A172 (cell line): ENCODE measurements around the gene SUCLG2. TPM values are rescaled to one million over a fixed set of nuclear protein-coding genes. Genes with fewer than 3 reads are reported as not detected.

ENCODE experiments used
- DNase-seq: peaks from one replicate; pipeline ENCODE4 v3.0.0-alpha.2; 2015; ENCODE audit warnings: low spot score
- total RNA-seq: library from RNA; depleted of rRNA; stranded (reverse); fragments of >200 nt; shearing (Covaris generic); gene quantifications from 2 replicates; pipeline ENCODE4 v1.2.3, GENCODE V29; 2014

SUCLG2 gene
- total RNA-seq, 1 experiment from 2014 or later, result 75.2 TPM

- DNase-seq, result no peak
Measured at GRCh38 chr3:67458896-67459530, 195.4 kb downstream of the SUCLG2 start.

DNA sequence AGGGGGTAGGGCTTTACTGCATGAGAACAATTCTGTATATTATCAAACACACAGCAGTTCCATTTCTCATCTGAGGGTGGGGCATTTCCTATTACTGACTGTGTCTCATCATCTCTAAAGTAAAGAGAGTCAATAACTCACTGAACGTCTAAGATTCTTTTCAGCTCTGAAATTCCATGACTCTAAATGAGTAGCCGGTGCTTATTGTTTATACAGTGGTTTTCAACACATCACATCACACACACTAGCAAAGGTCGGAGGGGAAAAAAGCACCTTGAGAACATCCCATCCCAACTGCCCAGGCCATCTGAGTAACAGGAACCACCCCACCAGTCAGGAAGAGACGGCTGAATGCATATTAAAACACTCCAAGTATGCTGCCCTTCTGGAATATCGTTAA is 196.0 kb downstream of the SUCLG2 start:
- DNase-seq, result no peak

DNA sequence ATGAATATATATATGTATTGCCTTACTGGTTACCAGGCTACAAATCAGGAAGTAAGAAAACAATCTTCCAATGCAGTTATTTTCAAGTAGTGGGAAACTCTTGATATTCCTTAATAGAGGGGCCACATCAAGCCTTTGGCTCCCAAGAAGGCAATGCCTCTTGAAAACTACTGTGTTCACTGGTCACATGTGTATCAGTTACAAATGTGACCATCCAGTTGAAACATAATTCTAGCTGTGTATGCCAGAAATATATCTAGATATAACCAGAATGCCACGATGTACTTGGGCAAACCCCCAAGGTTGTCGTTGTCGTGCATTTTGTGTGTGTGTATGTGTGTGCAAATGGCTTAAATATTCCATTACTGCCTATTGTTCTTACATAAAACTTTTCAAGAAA is 200.8 kb downstream of the SUCLG2 start:
- no peak for DNase-seq

DNA sequence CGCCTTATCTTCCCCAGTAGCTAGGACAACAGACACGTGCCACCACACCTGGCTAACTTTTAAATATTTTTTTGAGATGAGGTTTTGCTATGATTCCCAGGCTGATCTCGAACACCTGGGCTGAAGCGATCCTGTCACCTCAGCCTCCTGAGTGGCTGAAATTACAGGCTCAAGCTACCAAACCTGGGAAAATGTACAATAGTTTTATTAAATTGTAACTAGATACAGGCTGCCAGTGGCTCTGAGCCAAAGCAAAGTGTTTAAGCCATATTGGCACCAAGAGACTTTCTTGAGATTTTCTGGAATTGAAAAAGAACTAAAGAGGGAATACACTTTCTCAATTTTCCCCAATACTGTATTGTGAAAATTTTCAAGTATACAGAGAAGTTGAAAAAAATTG is 204.3 kb downstream of the SUCLG2 start:
- no peak for DNase-seq

DNA sequence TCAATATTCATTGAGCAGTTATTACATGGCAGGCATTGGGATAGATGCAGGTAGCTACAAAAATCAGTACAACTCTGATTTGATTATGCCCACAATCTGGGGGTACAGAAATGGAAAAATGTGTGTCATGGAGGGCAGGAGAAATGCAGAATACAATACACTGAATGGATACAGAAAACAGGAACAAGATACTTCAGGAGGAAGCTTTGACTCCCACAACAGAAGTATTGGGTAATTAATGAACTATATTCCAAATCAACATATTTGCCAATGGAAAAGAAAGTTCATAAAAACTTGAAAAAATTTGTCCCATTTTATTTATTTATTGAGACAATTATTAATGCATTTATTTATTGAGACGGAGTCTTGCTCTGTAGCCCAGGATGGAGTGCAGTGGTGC is 207.0 kb downstream of the SUCLG2 start:
- DNase-seq, result no peak

GRCh38 chr3:67437789-67438188 is 216.6 kb downstream of the SUCLG2 start:
- DNase-seq, result no peak

GRCh38 chr3:67437090-67437489 is 217.3 kb downstream of the SUCLG2 start:
- DNase-seq, result no peak

GRCh38 chr3:67433109-67433508 is 221.3 kb downstream of the SUCLG2 start:
- no peak for DNase-seq

DNA sequence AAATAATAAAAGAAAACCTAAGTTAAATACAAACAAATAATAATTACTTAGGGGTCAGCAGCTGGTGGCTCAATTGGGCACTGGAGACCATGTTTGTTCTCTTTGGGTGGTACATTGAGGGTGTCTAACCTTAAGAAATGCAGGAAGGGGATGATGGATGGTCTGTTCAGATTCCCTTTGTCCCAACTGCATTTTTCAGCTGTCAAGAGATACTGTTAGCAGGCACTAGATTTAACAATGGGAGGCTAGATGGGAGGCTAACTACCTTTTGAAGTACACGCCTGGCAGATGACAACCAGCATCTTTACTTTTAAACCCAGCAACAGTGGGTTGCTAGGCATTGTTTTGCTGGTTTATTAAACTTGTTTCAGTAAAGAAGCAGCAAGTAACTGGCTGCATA is 222.5 kb downstream of the SUCLG2 start:
- no peak for DNase-seq

DNA sequence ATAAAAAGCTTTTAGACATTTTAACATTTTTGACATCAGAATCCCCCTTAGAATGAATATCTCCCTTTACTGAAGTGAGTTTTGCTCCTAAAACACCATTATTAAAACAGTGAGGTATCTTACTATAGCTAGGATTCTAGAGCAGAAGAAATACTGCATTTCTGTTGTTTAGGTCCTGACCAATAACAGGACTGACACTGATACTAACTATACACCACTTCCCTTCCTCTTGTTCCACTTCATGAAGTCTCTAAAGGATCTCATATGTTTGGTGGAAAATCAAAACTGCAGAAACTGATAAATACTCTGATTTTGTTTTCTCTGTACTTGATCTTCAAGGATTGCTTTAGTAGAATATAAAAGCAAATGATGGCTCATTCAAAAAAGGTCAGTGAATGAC is 230.7 kb downstream of the SUCLG2 start:
- DNase-seq, result no peak

GRCh38 chr3:67421912-67422311 is 232.5 kb downstream of the SUCLG2 start:
- no peak for DNase-seq

DNA sequence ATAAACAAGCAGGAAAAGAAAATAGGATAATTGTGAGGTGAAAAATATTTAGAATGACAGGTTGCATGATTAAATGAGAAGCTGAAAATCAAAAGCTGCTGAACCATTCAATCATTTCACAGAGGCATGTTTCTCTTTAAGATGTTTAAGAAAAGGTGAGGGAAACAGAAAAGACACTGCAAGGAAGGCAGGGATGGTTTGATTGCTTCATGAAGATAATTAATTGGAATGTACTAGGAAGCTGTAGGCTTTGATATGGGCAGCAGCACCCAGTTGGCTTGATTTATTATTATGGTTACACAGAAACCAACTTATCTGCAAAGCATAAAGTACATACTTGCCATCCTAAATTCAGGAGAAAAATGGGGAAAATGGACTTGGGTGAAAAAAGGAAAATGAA is 234.6 kb downstream of the SUCLG2 start:
- DNase-seq, result no peak

GRCh38 chr3:67419218-67419529 is 235.2 kb downstream of the SUCLG2 start:
- DNase-seq, result no peak

GRCh38 chr3:67418426-67419217 is 235.8 kb downstream of the SUCLG2 start:
- no peak for DNase-seq

DNA sequence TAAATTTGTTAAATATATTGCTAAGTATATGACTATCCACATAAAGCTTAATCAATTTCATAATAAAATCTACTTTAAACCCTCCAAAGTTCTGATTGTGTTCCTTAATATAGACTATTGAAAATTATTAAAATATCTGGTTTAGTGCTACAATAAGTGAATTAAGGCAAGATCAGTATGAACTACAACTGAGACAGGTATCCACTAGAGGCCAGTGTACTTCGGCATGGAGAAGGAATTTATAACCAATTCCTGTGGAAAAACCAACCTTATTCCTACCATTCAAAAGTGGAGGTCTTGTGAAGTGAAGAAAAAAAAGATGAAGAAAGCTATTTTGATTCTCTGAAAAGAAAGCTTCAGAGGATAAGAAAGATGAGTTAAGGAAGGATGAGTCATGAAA is 237.7 kb downstream of the SUCLG2 start:
- no peak for DNase-seq

GRCh38 chr3:67415511-67415910 is 238.9 kb downstream of the SUCLG2 start:
- DNase-seq, result no peak

DNA sequence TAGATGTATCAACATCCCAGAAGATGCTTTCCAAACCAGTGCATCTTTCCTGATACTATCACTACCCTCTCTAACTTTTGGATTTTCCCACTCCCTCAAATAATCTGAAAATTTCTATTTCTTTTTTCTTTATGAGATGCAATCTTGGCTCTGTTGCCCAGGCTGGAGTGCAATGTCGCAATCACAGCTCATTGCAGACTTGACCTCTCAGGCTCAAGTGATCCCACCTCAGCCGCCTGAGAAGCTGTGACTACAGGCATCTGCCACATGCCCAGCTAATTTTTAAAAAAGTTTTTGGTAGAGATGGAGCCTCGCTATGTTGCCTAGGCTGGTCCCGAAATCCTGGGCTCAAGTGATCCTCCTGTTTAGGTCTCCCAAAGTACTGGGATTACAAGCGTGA is 239.7 kb downstream of the SUCLG2 start:
- no peak for DNase-seq

DNA sequence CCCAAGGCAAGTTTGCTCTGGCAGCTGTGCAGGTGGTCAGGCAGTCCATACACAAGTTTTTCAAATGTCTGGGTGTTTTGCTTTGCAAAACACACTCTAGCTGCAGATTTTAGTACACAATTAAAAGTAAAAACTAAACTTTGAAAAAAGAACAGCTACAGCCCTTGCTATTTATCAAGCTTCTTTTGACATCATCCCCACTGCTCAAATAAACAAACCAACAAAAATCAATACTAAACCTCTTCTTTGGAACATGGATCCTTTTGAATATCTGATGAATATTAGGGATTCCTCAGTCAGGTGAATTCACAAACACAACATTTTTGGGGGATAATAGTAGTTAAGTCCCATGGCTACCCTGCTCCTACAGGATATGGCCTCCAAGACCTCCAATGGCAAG is 249.2 kb downstream of the SUCLG2 start:
- no peak for DNase-seq

DNA sequence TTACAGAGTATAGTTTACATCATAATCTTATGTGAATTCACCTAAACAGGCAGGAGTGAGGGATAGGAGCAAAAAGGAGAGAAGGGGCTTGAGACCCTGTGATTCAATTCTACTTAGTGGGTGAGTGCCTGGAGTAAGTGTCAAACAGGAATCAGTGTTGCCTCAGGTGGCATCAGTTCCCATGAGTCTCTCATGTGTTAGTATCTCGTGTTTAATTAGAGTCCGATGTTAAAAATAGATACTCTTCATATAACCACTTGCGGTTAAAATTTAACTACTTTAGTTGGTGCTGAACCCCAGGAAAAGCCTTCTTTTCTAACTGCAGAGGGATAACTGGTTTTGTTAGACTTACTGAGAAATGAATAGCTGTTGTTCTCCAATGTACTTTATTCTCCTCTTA is 251.5 kb downstream of the SUCLG2 start:
- DNase-seq, result no peak

GRCh38 chr3:67401921-67402320 is 252.5 kb downstream of the SUCLG2 start:
- no peak for DNase-seq

DNA sequence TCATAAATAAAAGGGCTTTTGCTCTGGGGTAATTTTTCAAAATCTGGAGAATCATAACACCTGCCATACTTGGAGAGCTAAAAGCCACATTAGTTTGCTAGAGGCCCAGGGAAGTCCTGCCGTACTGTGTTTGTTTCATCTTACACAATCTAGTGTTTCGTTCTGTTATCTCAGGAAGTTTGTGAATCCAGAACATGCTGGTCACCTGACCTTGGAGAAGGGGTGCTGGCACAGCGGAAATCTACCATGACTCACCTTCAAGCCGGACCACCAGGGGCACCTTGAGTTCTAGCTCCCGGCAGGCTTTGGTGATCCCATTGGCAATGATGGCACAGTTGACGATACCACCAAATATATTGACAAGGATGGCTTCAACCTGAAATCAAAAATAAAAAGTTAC is 253.9 kb downstream of the SUCLG2 start:
- DNase-seq, result no peak

- no peak for DNase-seq
Measured at GRCh38 chr3:67389176-67389575, 265.2 kb downstream of the SUCLG2 start.

GRCh38 chr3:67388738-67389137 is 265.7 kb downstream of the SUCLG2 start:
- DNase-seq, result no peak

DNA sequence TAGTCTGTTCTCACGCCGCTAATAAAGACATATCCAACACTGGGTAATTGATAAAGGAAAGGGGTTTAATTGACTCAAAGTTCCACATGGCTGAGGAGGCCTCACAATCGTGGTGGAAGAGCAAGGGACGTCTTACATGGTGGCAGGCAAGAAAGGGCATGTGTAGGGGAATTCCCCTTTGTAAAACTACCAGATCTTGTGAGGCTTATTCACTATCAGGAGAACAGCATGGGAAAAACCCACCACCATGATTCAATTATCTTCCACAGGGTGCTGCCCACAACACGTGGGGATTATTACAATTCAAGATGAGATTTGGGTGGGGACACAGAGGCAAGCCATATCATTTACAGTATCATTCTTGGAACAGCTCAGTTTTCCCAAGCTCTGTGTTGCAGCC is 268.0 kb downstream of the SUCLG2 start:
- DNase-seq, result peak; percentile 8
